ENCODE measurements around the gene PRPSAP2.
"Not testable (repeated sequence)": the region's sequence is repeated elsewhere in the genome, so short reads cannot be mapped to it uniquely, and the experiment has no call there.

The PRPSAP2 gene

DNA sequence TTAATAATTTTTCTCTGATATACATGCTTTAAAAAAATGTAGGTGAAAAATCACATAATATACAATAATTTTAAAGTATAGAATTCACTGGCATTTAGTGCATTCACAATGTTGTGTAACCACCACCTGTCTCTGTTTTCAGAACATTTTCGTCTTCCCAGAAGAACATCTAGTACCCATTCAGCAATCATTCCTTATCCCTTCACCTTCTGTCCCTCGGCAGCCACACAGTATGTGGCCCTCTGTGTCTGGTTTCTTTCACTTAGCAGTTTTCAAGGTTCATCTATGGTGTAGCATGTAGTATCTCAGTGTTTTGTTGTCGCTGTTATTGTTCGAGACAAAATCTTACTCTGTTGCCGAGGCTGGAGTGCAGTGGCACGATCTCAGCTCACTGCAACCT is 33.6 kb downstream of the PRPSAP2 start:
- no peak for DNase-seq

- DNase-seq = no peak
Measured at GRCh38 chr17:18896146-18896545, 38.2 kb downstream of the PRPSAP2 start.

DNA sequence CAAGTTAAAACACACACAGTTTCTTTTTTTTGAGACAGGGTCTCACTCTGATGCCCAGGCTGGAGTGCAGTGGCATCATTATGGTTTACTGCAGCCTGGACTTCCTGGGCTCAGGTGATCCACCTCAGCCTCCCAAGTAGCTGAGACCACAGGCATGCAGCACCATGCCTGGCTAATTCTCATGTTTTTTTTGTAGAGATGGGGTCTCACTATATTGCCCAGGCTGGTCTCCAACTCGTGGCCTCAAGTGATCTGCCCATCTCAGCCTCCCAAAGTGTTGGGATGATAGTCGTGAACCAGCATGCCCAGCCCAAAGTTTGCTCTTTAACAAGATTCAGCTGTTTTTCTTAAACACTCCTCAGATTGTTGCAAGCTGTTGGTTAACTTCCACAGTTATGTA is 39.0 kb downstream of the PRPSAP2 start:
- no peak for DNase-seq

GRCh38 chr17:18904482-18904881 is 46.6 kb downstream of the PRPSAP2 start:
- no peak for DNase-seq

DNA sequence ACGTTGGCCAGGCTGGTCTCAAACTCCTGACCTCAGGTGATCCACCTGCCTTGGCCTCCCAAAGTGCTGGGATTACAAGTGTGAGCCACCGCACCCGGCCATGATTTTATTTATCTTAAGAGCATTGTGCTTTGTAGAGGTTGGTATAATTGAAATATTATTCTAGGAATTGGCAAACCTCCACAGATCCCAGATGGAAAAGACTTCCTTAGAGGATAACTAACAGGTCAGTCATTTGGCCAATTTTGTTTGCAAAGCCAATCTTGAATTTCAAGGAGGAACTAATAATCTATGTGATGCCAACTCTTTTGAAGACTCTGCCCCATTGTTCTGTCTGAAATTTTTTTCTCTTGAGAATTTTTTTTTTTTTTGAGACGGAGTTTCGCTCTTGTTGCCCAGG is 47.3 kb downstream of the PRPSAP2 start:
- DNase-seq = no peak

GRCh38 chr17:18910326-18910725 is 52.4 kb downstream of the PRPSAP2 start:
- DNase-seq = no peak

DNA sequence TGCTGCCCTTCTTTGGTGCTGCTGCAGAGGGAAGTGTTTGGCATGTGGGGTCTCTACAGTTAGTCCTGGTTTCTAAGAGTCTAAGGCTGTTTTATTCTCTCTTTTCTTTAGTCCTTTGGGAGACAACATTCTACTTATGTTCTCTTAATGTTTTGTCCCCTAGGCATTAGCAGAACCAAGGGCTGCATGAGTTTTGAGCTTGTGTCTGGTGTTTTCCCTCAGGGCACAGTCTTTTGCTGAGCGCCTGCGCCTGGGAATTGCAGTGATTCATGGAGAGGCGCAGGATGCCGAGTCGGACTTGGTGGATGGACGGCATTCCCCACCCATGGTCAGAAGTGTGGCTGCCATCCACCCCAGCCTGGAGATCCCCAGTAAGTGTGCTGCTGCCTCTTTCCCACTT is 53.0 kb downstream of the PRPSAP2 start:
- no peak for DNase-seq

DNA sequence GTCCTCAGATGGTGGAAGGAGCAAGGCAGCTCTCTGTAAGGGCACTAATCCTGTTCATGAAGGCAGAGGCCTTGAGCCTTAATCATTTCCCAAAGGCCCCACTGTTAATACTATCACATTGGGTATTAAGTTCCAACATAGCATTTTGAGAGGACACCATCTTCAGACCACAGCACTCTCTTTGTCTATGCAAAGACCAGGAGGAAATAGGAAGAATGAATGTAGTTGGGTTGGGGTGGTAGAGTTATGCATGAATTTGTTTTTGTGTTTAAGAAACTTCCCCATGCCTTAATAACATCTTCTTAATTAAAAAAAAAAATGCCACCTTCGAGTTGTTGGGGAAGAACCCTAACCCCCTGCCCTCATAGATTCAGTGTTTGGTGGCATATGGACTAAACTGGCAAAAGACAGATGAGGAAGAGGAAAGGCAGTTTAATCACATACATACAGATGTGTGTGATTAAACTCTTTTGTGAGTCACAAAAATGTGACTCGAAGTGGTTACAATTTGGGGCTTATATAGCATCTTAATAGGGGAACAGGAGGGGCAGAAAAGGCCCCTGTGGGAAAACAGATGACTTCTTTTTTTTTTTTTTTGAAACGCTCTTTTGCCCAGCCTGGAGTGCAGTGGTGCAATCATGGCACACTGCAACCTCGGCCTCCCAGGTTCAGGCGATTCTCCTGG is 59.0 kb downstream of the PRPSAP2 start:
- DNase-seq = no peak

GRCh38 chr17:18917506-18918032 is 59.6 kb downstream of the PRPSAP2 start:
- no peak for DNase-seq

DNA sequence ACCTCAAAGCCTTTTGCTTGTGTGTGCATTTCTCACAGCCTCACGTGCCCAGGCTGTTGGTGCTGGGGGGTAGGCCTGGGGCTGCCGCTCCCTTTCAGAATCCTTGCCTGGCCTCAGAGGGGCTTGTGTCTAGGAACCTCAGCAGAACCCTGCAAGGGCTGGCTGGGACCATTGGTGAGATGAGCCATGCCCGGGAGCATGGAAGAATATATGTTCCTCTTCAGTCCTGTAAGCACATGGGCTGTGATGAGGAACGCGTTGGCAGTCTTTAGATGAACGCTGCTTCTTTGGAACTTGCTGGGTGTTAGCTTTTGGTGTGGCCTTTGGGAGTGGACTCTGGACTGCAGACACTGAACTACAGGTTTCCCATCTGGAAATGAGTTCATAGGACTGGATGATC is 62.0 kb downstream of the PRPSAP2 start:
- DNase-seq = no peak

- no peak for DNase-seq
Measured at GRCh38 chr17:18920911-18921441, 63.0 kb downstream of the PRPSAP2 start.

- DNase-seq = no peak
Measured at GRCh38 chr17:18921485-18921884, 63.6 kb downstream of the PRPSAP2 start.

- no peak for DNase-seq
Measured at GRCh38 chr17:18921912-18922451, 64.1 kb downstream of the PRPSAP2 start.

GRCh38 chr17:18922596-18922995 is 64.7 kb downstream of the PRPSAP2 start:
- DNase-seq = not testable (repeated sequence)

GRCh38 chr17:18925187-18925586 is 67.3 kb downstream of the PRPSAP2 start:
- DNase-seq = no peak

DNA sequence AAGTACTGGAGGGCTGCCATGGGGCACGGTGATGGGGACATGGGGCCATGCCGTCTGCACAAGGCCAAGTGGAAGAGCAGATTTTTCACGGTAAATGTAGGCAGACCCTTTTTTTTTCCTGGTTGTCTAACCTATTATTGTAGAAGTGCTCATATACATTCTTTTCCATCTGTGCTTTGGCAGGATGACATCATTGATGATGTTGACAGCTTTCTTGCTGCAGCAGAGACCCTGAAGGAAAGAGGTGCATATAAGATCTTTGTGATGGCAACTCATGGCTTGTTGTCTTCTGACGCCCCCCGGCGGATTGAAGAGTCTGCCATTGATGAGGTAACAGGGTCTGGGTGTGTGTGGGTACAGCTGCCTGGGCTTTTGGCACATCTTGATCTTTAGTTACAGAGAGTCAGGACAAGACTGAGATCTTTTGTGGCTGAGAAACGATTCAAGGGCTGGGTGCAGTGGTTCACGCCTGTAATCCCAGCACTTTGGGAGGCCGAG is 70.7 kb downstream of the PRPSAP2 start:
- no peak for DNase-seq

GRCh38 chr17:18932360-18933055 is 74.6 kb downstream of the PRPSAP2 start:
- no peak for DNase-seq

GRCh38 chr17:18933102-18934058 is 75.4 kb downstream of the PRPSAP2 start:
- DNase-seq = no peak

GRCh38 chr17:18937981-18938691 is 80.2 kb downstream of the PRPSAP2 start:
- DNase-seq = no peak

- DNase-seq = no peak
Measured at GRCh38 chr17:18938692-18939023, 80.7 kb downstream of the PRPSAP2 start.

DNA sequence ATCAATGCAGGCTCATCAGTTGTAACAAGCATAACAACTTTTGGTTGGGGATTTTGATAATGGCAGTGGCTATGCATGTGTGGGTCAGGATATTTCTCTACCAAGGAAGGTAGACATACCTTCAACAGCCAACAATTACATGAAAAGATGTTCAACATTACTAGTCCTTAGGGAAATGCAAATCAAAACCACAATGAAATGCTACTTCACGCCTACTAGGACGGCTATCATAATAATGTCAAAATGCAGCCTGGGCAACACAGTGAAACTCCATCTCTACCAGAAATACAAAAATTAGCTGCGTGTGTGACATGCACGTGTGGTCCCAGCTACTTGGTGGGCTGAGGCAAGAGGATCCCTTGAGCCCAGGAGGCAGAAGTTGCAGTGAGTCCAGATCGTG is 86.7 kb downstream of the PRPSAP2 start:
- no peak for DNase-seq

- no peak for DNase-seq
Measured at GRCh38 chr17:18946536-18946935, 88.6 kb downstream of the PRPSAP2 start.

All from activated gamma-delta T cell treated with Interleukin-2 at 50 U/mL for 16 hours (primary cell).